A204.1 (cell line): ENCODE data around the gene CALML5.

Experiments
- FAIRE-seq: peaks from 2 replicates; lab custom pipeline; 2012; peaks lifted over from hg19 to GRCh38; lab: Jason Lieb, UNC

Gene CALML5

GRCh38 chr10:5500910-5501309, 1.5 kb upstream of the CALML5 start:
- FAIRE-seq, result no peak

GRCh38 chr10:5500162-5500670, 846 bp upstream of the CALML5 start:
- FAIRE-seq, result no peak

DNA sequence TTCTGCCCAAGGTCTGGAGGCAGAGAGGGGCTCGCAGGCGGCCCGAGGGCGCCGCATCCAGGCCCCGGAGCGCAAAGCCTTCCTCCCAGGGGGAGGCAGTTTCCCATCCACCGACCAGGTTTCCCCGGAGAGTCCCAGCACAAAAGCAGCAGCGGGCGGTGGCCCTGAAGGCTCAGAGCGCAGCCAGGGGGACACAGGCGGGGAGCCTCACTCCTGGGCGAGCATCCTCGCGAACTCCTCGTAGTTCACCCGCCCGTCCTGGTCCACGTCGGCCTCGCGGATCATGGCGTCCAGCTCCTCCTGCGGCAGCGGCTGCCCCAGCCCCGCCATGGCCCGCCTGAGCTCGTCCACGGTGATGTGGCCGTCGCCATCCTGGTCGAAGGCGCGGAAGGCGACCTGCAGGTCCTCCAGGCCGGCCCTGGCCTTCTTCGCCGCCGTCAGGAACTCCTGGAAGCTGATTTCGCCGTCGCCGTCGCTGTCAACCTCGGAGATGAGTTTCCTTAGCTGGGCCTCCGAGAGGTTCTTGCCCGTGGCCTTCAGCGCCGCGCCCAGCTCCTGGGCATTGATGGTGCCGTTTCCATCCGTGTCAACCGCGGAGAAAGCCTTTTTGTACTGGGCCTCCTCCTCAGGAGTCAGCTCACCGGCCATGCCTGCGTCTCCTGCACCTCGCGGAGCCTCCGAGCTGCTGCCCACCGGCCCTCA, 428 bp downstream of the CALML5 start:
- FAIRE-seq, result no peak

- FAIRE-seq, result no peak
Observed at GRCh38 chr10:5497948-5498730, 1.2 kb downstream of the CALML5 start.

- FAIRE-seq, result no peak
Observed at GRCh38 chr10:5497289-5497688, 2.1 kb downstream of the CALML5 start.

GRCh38 chr10:5496261-5497250, 2.8 kb downstream of the CALML5 start:
- no peak for FAIRE-seq

DNA sequence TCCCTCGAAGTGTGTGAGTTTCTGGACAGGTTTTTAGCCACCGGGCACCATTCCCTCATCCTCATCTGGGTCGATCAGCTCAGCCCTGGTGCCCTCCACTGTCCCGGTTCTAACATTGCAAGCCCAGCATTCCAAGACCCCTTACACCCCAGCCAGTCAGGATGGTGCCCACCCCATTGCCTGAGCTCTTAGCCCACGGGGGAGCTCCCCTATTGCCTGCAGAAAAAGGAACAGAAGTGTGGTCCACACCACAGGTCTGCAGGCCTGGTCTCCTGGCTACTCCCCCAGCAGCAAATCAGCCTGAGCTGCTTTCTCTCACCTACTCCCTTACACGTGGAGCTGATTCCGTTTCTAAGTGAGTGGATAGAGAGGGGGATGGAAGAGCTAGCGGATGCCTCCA, 4.8 kb downstream of the CALML5 start:
- FAIRE-seq, result no peak

- no peak for FAIRE-seq
Observed at GRCh38 chr10:5493691-5494090, 5.7 kb downstream of the CALML5 start.

GRCh38 chr10:5492929-5493576, 6.3 kb downstream of the CALML5 start:
- no peak for FAIRE-seq

DNA sequence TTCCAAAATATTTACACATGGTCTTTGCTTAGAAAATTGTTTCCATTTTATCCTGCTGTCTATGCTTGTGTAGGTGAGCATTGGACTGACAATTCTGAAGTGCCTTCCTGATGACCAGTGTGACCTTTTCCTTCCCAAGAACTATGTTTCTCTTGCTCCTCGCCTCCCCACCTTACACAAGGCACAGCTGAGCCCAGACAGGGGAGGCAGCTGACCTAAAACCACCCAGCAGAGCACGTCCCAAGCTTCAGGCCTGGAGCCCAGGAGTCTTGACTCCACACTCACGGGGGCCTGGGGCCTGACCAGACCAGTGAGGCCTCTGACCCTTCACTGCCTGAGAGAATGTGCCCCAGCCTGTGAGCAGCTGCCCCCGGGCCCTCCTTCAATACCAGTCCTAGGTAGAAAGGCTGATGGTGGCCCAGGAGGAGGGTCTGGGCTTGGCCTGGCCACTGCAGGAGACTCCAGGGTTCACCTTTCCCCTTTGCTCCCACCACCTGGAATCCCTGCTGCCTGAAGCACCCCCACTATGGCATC, 7.0 kb downstream of the CALML5 start:
- no peak for FAIRE-seq

- no peak for FAIRE-seq
Observed at GRCh38 chr10:5491477-5491876, 7.9 kb downstream of the CALML5 start.

DNA sequence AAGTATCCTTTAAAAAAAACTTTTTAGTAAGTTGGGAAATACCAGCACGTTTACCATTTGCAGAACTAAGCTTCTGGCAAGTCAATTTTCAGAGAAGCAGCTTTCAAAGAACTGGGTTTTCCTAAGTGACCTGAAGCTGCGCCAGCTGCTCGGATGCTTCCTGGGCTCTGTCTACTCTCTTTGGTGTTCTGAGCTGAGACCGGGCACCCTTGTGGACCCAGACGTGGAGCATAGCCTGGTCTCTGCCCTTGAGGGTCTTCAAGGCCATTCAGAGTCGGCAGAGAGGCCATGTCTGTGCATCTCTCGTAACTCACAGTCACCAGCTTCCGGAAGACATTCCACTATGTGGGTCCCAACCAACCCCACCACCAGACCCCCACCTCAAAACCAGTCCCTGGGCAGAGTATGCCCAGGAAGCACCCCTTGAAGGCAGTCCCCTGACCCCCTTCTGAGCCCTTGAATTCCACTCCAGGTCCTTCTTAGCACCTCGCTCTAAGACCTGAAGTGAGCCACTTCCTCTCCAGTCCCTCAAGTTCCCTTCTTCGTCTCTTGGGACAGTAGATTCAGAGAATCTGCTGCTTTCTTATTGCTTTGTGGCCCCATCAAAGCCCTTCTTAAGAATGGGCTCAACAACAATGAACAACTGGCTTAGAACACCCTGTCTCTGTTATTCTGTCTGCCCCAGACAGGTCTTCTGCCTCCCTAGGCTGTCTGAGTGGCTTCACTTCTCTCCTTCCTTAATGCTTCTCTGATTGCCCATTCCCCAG, 8.5 kb downstream of the CALML5 start:
- FAIRE-seq, result no peak

DNA sequence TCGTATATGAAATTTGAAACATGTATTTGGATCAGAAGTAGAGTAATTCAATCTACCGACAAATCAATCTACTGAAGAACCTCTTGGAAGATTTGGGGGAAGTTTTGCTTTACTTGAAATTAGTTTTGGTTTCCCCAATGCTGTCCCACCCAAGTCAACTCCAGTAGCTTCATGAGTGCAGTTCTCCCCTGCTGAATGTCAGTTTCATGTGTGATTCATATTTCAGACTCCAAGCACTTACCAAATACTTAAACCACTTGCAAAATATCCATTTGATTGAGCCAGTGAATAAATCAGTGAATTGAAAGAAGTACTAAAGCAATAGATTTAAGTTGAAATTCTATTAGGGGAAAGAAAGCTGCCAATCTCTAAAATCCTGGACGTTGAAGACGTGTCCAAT, 9.3 kb downstream of the CALML5 start:
- no peak for FAIRE-seq

DNA sequence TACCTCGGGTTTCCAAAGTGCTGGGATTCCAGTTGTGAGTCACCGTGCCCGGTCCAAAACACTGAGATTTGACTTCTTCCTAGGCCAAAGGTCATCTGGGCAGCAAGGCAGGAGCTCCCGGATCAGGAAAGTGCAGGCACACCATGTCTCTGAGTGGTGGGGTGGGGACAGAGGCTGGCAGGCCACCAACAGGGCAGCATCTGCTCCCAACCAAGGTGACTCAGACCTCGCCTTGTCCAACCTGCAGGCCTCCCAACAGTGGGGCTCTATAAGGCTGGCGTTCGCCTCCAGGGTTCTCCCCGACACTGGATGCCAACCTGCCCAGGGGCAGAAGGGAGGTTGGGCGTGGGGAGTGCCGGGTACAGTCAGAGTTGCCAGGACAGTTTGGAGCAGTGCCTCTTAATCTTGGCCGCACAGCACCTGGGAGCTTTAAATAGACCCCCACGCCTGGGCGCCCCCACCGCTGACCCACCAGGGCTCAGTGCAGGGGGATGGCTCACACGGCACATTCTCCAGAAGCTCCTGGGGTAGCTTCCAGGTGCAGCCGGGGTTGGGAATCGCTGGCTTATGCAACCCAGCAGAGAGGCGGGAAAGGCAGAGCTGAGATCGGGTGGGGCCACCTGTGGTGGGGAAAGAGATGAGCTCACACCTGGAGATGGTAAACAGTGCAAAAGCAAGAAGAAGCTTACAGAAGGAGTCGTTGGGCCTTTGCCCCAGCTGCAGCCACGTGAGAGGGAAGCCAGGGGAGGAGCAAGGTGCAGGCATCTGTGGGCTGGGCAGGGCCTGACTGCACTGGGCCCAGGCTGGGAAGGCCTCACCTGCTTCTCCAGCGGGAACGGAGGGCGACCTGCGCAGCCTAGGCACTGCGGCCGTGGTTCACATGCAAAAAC, 10.9 kb downstream of the CALML5 start:
- no peak for FAIRE-seq

DNA sequence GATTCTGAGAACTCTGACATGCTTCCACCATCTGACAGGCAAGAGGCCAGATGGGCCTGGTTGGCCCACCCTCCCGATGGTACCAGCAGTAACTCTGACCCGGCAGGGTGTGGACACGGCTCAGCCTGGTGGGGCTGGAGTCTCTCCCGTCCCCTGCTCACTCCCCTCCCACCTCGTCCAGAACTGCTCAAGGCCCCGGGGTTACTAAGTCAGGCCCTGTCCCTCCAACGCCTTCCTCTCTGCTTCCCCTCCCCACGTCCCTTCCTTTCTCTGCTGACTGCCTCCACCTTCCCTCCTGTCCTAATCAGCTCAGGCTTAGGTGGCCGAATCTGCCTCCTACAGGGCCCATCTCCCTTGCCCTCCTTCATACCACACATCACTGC, 12.5 kb downstream of the CALML5 start:
- no peak for FAIRE-seq

DNA sequence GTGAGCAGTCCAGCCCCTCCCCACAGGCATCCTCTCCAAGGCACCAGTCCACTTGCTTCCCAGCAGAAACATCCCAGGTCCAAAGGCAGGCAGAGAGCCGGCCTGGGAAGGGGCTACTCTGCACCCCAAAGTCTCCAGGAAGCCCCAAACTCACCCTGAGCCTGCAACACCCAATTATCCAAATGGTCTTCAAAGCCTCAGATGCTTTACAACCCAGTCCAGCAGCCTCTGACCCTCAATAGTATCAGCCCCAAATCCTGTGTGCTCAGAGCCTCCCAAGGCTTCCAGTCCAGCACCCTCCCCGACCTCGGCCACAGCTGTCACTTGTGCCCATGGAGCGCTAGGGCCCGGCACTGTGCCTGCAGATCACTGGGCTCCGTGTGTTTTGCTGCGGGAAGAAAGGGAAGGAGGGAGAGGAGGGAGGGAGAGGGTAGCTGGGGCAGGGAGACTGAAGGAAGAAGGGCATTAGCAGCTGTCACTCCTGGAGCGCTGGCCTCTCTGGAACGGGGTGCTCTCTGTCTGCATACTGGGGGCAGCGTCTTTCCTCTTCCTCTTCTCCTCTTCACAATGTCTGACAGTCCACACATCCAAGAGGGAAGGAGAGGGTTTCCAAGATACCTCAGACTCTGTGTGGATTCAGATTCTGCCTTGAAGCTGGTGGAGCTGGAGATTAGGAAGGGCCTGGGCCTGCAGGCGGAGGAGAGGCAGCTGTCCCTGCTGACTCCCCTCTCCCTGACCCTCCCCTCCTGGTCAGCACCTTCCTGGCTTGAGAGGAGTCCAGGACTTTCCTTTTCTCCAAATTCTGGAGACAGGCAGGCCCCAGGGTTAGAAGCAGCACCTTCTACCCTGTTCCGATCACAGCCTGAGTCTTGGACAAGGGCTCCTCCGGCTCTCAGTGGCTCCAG, 13.2 kb downstream of the CALML5 start:
- no peak for FAIRE-seq

GRCh38 chr10:5485290-5485689, 14.1 kb downstream of the CALML5 start:
- FAIRE-seq, result no peak

GRCh38 chr10:5484205-5484604, 15.2 kb downstream of the CALML5 start:
- FAIRE-seq, result no peak

DNA sequence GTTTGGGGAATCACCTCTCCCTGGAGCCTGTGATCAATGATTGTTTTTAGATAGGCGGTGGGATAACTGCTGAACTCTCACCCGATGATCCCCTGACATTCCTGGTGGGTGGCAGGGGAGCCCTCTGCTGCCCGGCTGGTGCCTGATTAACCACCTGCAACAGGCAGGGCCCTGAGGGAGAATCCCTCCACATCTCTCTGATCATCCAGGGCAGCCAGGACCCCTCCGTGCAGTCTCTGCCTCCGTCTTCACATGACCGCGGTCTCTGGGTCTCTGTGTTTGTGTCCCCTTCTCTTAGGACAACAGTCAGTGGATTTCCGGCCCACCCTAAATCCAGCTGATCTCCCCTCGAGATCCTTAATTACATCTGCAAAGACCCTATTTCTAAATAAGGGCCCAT, 17.4 kb downstream of the CALML5 start:
- FAIRE-seq, result no peak
